GM19193 (cell line): ENCODE data around the gene CFD.

Experiments
- POLR2A ChIP-seq: IDR thresholded peaks from 4 replicates; pipeline ENCODE4 v1.6.1; 2011; ENCODE audit not compliant: insufficient read depth, insufficient read length; ENCODE audit errors: extremely low read depth

CFD gene

DNA sequence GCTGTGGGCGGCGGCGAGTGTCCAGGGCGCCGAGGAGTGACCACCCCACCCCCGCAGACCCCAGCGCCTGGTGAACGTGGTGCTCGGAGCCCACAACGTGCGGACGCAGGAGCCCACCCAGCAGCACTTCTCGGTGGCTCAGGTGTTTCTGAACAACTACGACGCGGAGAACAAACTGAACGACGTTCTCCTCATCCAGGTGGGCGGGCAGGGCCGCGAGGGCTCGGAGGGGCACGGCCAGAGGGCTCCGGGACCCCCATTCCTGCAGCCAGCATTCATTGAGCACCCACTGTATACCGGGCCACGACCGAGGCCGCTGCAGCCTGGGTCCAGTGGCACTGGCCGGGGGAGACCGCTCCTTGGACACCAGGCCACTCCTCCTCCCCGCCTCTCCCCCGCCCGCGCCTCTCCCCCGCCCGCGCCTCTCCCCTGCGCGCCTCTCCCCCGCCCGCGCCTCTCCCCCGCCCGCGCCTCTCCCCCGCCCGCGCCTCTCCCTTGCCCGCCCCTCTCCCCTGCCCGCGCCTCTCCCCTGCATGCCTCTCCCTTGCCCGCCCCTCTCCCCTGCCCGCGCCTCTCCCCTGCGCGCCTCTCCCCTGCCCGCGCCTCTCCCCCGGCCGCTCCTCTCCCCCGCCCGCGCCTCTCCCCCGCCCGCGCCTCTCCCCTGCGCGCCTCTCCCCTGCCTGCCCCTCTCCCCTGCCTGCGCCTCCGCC is 15.5 kb upstream of the CFD start:
- no peak for TF ChIP-seq POLR2A

DNA sequence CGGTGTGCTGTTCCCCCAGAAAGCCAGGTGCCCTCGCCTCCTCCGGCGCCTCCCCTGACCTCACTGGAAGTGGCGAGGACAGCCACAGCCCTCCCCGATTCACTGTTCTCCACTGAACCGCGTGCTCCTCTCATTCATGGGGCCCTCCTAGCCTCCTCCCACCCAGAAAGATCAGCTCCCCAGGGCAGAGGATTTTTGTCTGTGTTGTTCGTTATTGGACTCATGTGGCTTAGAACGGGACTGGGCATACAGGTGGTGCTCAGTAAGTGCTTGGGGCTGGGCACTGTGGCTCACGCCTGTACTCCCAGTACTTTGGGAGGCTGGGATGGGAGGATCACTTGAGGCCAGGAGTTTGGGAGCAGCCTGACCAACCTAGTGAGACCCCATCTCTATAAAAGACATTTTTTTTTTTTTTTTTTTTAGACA is 14.9 kb upstream of the CFD start:
- TF ChIP-seq POLR2A: no peak

DNA sequence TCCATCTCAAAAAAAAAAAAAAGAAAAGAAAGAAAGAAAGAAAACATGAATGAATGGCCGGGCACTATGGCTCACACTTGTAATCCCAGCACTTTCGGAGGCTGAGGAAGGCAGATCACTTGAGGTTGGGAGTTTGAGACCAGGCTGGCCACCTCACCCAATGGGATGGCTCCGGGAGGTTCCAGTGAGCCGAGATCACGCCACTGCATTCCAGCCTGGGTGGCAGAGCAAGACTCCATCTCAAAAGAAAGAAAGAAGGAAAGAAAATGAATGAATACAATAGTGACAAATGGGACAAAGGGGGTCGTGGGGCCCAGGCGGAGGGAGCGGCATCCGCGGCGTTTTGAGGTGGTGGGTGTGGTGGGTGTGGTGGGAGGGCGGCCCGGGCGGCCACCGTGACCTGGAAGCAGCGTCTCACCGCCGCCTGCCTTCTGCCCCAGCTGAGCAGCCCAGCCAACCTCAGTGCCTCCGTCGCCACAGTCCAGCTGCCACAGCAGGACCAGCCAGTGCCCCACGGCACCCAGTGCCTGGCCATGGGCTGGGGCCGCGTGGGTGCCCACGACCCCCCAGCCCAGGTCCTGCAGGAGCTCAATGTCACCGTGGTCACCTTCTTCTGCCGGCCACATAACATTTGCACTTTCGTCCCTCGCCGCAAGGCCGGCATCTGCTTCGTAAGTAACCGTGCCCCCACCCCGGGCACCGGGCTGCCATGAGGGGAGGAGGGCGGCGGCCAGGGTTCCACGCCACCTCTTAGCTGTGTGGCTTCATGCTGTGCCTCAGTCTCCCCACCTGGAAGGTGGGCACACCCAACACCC is 13.6 kb upstream of the CFD start:
- no peak for TF ChIP-seq POLR2A

DNA sequence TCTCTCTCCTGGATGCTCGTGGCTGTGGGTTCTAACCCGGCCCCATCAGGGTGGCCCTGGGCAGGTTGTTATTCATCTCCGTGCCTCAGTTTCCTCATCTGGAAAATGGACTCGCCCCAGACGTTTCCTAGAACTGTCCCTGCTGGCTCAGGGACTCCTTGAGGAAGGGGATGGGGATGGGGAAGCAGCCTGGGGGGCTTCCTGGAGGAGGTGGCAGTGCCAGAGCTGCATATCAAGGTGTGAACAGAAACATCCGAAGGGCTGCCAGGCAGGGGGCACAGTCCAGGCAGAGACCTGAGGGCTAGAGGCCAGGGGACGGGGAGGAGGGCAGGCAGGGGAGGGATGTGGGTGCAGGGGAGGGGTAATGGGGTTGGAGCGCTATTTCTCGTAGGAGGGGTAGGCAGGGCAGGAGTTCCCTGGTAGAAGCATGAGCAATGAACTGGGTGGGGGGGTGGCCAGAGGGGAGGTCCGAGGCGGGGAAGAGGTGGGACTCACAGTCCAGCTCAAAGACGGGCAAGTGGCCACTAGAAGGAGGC is 11.0 kb upstream of the CFD start:
- TF ChIP-seq POLR2A: no peak

DNA sequence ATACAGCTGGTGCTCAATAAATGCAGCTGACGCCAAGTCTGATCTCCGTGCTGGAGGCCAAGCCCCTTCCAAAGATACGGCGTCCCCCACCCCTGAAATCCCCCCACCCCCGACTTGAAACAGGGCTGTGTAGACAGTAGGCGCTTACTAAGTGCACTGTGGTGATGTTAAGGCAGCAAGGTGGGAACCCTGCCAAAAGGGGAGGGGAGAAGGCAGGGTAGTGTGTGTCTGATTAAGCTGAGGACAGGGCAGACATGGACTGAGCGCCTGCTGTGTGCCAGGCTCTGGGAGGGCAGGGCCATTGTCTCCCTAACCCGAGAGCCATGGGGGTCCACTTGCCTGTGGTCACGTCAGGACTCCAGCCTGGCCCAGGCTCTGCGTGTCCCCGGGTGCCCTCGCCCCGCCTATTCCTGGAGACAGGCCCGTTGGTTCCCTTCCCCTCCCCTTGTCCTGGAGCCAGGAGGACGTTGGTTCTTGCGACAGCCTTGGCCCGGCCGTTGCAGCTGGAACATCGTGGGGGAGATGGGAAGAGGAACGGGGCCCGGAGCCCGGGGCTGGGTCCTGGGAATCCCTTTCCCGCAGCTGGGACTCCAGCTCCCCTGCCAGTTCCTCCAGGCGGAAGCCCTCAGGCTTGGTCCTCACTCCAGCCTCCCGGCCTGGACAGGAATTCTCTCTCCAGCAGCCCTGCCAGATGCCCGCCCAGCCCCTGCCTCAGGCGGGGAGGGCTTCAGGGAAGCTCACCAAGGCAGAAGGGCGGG is 9.1 kb upstream of the CFD start:
- TF ChIP-seq POLR2A: no peak

DNA sequence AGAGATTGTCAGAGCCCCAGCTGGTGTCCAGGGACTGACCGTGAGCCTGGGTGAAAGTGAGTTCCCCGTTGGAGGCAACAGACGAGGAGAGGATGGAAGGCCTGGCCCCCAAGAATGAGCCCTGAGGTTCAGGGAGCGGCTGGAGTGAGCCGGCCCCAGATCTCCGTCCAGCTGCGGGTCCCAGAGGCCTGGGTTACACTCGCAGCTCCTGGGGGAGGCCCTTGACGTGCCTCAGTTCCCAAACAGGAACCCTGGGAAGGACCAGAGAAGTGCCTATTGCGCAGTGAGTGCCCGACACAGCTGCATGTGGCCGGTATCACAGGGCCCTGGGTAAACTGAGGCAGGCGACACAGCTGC is 8.5 kb upstream of the CFD start:
- TF ChIP-seq POLR2A: no peak

DNA sequence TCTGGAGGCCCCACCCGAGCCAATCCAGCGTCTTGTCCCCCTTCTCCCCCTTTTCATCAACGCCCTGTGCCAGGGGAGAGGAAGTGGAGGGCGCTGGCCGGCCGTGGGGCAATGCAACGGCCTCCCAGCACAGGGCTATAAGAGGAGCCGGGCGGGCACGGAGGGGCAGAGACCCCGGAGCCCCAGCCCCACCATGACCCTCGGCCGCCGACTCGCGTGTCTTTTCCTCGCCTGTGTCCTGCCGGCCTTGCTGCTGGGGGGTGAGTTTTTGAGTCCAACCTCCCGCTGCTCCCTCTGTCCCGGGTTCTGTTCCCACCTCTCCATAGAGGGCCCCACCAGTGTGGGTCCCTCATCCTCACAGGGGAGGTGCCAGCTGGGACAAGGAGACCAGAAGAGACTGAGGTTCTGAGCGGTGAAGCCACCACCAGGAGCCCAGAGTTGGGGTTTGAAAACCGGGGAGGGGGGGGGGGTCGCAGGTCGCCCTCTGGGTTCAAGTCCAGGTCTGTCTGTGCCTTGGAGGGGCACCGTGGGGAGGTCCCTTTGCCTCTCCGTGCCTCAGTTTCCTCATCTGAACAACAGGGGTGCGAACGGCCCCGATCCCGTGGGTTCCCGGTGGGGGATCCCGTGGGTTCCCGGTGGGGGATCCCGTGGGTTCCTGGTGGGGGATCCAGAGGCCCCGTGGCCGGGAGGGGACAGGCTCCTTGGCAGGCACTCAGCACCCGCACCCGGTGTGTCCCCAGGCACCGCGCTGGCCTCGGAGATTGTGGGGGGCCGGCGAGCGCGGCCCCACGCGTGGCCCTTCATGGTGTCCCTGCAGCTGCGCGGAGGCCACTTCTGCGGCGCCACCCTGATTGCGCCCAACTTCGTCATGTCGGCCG is 7.1 kb upstream of the CFD start, which contains the start of gene ELANE:
Gene ELANE, plus strand, starts transcription at position 168 of the 878 bp plus-strand sequence. Its CDS starts 26 bp downstream, at position 194.
- no peak for TF ChIP-seq POLR2A

DNA sequence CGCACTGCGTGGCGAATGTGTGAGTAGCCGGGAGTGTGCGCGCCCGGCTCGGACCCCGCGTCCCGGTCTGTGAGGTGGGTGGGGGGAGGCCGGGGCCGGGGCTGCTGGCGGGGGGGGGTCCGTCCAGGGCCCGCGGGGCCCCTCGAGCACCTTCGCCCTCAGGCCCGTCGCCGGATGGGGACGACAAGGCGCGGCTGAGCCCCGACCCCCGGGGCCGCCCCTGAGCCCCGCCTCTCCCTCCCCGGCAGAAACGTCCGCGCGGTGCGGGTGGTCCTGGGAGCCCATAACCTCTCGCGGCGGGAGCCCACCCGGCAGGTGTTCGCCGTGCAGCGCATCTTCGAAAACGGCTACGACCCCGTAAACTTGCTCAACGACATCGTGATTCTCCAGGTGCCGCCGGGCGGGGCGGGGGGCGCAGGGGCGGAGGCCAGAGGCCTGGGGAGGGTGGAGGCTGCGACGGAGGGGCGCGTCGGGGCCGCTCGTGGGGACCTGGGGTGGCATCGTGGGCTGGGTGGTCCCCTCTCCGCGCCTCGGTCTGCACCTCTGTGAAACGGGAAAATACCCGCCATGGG is 6.4 kb upstream of the CFD start:
- no peak for TF ChIP-seq POLR2A

DNA sequence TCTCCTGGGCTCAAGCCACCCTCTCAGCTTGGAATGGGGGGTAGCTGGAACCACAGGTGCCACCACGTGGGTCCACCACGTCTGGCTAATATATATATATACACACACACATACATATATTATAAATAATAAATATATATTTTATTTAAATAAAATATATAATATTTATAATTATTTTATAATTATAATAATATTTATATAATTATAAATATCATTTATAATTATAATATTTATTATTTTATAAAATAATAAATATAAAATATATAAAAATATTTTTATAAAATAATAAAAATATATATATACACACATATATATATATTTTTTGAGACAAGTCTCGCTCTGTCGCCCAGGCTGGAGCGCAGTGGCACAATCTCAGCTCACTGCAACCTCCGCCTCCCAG is 4.9 kb upstream of the CFD start:
- TF ChIP-seq POLR2A: no peak

DNA sequence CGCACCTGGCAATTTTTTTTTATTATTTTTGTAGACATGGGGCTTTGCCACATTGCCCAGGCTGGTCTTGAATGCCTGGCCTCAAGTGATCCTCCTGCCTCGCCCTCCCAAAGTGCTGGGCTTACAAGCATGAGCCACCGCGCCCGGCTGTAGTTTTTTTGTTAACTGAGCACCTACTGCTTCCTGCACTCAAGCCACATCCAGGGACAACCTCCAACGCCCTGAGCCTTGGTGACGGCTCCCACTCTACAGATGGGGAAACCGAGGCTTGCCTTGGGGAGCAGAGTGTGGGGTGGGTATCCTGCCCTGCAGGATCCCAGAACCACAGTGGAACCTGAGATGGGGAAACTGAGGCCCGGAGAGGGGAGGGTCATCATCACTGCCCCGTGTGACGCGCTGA is 4.3 kb upstream of the CFD start:
- TF ChIP-seq POLR2A: no peak

DNA sequence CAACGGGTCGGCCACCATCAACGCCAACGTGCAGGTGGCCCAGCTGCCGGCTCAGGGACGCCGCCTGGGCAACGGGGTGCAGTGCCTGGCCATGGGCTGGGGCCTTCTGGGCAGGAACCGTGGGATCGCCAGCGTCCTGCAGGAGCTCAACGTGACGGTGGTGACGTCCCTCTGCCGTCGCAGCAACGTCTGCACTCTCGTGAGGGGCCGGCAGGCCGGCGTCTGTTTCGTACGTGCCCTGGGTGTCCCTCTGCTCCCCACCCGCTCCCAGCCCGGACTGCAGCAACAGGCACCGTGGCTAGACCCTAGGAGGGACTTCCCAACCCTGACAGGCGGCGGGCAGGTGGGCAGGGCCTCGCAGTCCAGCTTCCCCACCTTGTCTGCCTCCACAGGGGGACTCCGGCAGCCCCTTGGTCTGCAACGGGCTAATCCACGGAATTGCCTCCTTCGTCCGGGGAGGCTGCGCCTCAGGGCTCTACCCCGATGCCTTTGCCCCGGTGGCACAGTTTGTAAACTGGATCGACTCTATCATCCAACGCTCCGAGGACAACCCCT is 3.8 kb upstream of the CFD start:
- no peak for TF ChIP-seq POLR2A

DNA sequence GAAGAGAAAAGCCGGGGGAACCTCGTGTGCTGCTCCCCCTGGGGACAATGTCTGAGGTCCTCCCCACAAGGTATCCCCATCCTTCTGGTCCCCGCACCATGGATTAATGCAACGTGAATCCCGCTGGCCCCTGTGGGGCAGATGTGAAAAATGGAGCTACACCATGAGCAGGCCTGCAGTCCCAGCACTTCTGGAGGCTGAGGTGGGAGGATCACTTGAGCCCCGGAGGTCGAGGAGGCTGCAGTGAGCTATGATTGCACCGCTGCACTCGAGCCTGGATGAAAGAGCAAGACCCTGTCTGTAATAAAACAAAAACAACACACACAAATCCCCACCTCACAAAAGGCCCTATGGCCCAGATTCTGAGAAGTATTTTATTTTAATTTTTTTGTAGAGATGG is 1.2 kb upstream of the CFD start:
- TF ChIP-seq POLR2A: no peak

DNA sequence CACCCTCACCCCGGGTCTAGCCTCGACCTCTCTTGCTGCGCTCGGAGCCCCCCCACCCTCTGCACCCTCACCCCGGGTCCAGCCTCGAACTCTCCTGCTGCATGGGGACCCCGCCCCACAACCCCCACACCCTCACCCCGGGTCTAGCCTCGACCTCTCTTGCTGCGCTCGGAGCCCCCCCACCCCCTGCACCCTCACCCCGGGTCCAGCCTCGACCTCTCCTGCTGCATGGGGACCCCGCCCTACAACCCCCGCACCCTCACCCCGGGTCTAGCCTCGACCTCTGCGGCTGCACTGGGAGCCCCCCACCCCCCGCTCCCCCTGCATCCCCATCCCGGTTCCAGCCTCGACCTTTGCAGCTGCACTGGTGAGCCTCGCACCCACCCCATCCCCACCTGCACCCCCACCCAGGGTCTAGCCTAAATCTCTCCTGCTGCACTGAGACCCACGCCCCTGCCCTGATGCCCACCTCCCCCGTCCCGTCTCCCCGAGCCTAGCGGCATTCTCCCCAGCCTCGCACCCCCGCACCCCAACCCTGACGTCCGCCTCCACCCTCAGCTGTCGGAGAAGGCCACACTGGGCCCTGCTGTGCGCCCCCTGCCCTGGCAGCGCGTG is 1.8 kb downstream of the CFD start:
- TF ChIP-seq POLR2A: no peak

DNA sequence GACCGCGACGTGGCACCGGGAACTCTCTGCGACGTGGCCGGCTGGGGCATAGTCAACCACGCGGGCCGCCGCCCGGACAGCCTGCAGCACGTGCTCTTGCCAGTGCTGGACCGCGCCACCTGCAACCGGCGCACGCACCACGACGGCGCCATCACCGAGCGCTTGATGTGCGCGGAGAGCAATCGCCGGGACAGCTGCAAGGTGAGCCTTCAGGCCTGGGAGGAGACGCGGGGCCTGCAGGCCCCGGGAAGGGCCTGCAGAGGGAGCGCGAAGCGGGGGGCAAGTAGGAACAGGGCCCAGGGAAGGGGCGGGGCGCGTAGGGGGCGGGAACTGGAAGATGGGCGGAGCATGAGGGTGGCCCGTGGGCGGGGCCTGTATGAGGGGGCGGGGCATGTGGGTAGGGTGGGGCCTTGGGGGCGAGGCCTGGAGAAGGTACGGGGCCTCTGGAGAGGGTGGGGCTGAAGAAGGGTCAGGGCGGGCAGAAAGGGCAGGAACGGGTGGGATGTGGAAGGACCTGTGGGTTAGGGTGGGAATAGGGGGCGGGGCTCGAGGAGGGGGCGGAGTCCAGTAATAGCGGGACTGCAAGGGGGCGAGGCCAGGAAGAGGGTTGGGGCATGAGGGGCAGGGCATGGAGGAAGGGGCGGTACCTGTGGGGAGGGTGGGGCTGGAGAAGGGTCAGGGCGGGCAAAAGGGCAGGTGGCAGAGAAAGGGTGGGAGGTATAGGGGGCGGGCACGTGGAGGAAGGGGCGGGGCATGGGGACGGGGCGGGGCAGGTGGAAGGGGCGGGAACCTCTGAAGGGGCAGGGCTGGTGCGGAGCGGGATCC is 2.5 kb downstream of the CFD start:
- no peak for TF ChIP-seq POLR2A
